Measurements from ENCODE around the gene PLEKHB2.
"Not testable (repeated sequence)": the region's sequence is repeated elsewhere in the genome, so short reads cannot be mapped to it uniquely, and the experiment has no call there.

Gene PLEKHB2

GRCh38 chr2:131093696-131094462, 11.3 kb upstream of the PLEKHB2 start:
- peak in 1 of 2 donors; percentile 36 for DNase-seq (ENCODE audit: low read depth in 2 of 2)

GRCh38 chr2:131094463-131095281, 10.5 kb upstream of the PLEKHB2 start:
- no peak for DNase-seq (ENCODE audit: low read depth in 2 of 2)

GRCh38 chr2:131103165-131103564, 2.0 kb upstream of the PLEKHB2 start:
- DNase-seq (ENCODE audit: low read depth in 2 of 2): no peak

- DNase-seq (ENCODE audit: low read depth in 2 of 2): peak in 1 of 2 donors; percentile 27
Measured at GRCh38 chr2:131104487-131105155, 515 bp upstream of the PLEKHB2 start.

GRCh38 chr2:131105950-131106801, 1.0 kb downstream of the PLEKHB2 start:
- peak; percentile 21 to 36 for DNase-seq (ENCODE audit: low read depth in 2 of 2)

- DNase-seq (ENCODE audit: low read depth in 2 of 2): no peak
Measured at GRCh38 chr2:131112529-131112928, 7.4 kb downstream of the PLEKHB2 start.

- DNase-seq (ENCODE audit: low read depth in 2 of 2): no peak
Measured at GRCh38 chr2:131113566-131114227, 8.6 kb downstream of the PLEKHB2 start.

GRCh38 chr2:131114950-131115349, 9.8 kb downstream of the PLEKHB2 start:
- DNase-seq (ENCODE audit: low read depth in 2 of 2): not testable (repeated sequence)

- DNase-seq (ENCODE audit: low read depth in 2 of 2): no peak
Measured at GRCh38 chr2:131115752-131116151, 10.6 kb downstream of the PLEKHB2 start.

GRCh38 chr2:131120815-131121317, 15.7 kb downstream of the PLEKHB2 start:
- no peak for DNase-seq (ENCODE audit: low read depth in 2 of 2)

- no peak for DNase-seq (ENCODE audit: low read depth in 2 of 2)
Measured at GRCh38 chr2:131121464-131121863, 16.3 kb downstream of the PLEKHB2 start.

- no peak for DNase-seq (ENCODE audit: low read depth in 2 of 2)
Measured at GRCh38 chr2:131122496-131122895, 17.4 kb downstream of the PLEKHB2 start.

- no peak for DNase-seq (ENCODE audit: low read depth in 2 of 2)
Measured at GRCh38 chr2:131123192-131123591, 18.1 kb downstream of the PLEKHB2 start.

- no peak for DNase-seq (ENCODE audit: low read depth in 2 of 2)
Measured at GRCh38 chr2:131125195-131125757, 20.1 kb downstream of the PLEKHB2 start.

GRCh38 chr2:131126436-131126835, 21.3 kb downstream of the PLEKHB2 start:
- no peak for DNase-seq (ENCODE audit: low read depth in 2 of 2)

GRCh38 chr2:131127076-131127475, 21.9 kb downstream of the PLEKHB2 start:
- no peak for DNase-seq (ENCODE audit: low read depth in 2 of 2)

- no peak for DNase-seq (ENCODE audit: low read depth in 2 of 2)
Measured at GRCh38 chr2:131127981-131128380, 22.8 kb downstream of the PLEKHB2 start.

- no peak for DNase-seq (ENCODE audit: low read depth in 2 of 2)
Measured at GRCh38 chr2:131130298-131130596, 25.1 kb downstream of the PLEKHB2 start.

- DNase-seq (ENCODE audit: low read depth in 2 of 2): no peak
Measured at GRCh38 chr2:131132729-131133128, 27.6 kb downstream of the PLEKHB2 start.

- no peak for DNase-seq (ENCODE audit: low read depth in 2 of 2)
Measured at GRCh38 chr2:131140581-131140980, 35.4 kb downstream of the PLEKHB2 start.

GRCh38 chr2:131142849-131143248, 37.7 kb downstream of the PLEKHB2 start:
- no peak for DNase-seq (ENCODE audit: low read depth in 2 of 2)
